Measurements from ENCODE around the gene TRIM59. TPM values are rescaled to one million over a fixed set of nuclear protein-coding genes. Genes with fewer than 3 reads are reported as not detected.

Gene TRIM59
- 19.9 and 26.4 TPM in 2 replicates for total RNA-seq

GRCh38 chr3:160449636-160450598 lies at the start of gene TRIM59:
Gene TRIM59 (minus strand): TSS chr3:160449786. CDS start chr3:160439183, 10,603 bp downstream.

GRCh38 chr3:160399125-160400029 lies 50.2 kb downstream of the TRIM59 start, which contains the start of the genes IFT80 and SMC4:
Gene IFT80 (minus strand): TSS chr3:160399225. CDS start chr3:160384600, 14,625 bp downstream.
Gene SMC4 (plus strand): TSS chr3:160399650. CDS start chr3:160400827, 1,177 bp downstream.

Small RNA genes within 50 kb of the gene (small RNA-seq; reads per million reads assigned to genes)
- gene MIR15B (6,779 reads per million, percentile 100 among the genes with 10 or more reads in this experiment), gene MIR16-2 (40.9 reads per million, percentile 98 among the genes with 10 or more reads in this experiment), gene RNU7-136P (not detected)

Other genes starting within 250 kb of the TRIM59 start
- 0.33 TPM in 1 of 2 replicates, not detected in the other for gene C3orf80, start 224.4 kb downstream of the TRIM59 start, total RNA-seq
- gene IFT80, start 50.6 kb downstream of the TRIM59 start, total RNA-seq, result 21.9 and 22.9 TPM in 2 replicates
- gene SMC4, start 50.1 kb downstream of the TRIM59 start, total RNA-seq, result 44.1 and 88.4 TPM in 2 replicates
- gene KPNA4, start 115.8 kb upstream of the TRIM59 start, total RNA-seq, result 38.5 and 53.2 TPM in 2 replicates
- gene ARL14, start 227.4 kb upstream of the TRIM59 start, total RNA-seq, result 0.29 TPM in 1 of 2 replicates, not detected in the other